ENCODE measurements around the gene RPS27L.

Gene RPS27L

DNA sequence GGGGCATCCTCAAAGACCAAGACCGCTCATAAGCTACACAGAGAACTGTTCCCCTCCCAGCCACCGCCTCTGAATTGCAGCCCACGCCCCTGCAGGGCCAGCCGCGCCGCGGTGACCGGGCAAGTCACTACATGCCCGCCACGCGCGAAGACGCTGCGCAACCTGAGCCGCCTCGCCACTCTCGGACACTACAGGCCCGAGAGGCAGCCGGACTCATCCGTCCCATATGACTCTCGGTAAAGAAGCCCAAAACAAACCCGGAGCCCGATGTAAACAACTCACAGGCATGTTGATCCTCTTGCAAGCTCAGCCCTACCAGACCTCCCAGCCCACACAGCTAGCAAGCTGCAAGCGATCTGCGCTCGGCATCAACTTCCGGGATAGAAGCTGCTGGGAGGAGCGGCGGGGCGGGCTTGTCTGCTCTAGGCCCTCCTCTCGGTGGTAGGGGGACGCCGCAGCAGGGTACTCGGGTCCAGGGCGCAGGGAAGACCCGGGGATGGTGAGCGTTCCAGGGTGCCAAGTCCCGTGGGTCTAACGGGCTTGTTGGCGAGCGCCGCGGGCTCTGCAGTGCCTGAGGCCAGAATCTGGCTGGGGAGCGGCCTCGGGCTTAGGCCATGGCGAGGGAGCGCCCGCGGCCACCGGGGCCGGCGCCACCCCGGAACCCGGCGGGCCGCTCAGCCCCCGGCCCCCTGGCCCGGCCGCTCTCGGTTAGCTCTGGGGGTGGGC lies at the start of gene RPS27L:
Gene RPS27L, minus strand, starts transcription at position 360 of the 726 bp plus-strand sequence. Its CDS starts 72 bp downstream, at position 288.
- DNase-seq = peak; percentile 46 to 62

DNA sequence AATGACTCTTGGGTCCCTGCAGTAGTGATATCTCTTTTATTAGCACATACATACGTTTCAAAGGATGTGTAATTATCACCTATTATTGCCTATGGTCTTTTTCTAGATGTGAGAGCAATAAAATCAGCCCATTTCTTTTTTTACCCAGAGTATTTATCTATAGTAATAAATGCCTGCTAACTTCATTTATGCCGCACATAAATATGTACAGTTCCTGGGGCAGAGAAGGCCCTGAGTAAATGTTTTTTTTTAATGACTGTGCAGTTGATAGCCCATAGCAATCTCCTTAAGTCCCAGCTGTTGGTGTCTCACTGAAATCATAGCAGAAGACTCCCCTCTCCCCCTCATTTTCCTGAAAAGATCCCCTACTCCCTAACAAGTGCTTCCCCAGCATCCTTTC lies 48.8 kb upstream of the RPS27L start:
- DNase-seq = no peak

DNA sequence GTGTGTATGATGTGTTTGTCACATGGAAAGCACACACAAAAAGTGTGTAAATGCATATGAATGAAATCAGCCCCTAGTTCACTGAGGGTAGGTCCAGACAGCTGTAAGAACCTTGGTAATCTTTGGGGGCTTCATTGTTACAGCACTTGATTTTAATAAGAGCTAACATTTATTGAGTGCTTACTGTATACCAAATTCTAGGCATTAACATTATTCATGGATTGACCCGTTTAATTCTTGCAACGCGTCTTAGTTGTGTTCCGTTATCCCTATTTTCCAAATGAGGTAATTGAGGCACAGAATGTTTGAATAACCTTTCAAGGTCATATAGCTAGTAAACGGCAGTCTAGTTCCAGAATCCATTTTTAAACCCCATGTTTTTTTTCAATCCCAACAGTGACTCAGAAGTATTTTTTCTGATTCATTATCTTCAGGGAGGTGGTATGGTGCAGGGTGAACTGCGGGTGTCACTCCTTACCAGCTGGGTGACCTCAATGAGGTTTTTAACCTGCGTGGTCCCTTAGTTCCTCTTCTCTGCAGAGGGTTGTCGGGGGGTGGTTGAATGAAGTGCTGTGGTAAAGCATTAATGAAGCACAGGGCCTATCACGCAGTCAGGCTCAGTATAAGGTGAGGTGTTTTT lies 46.3 kb upstream of the RPS27L start:
- no peak for DNase-seq

- no peak for DNase-seq
Measured at GRCh38 chr15:63202861-63203260, 45.6 kb upstream of the RPS27L start.

- DNase-seq = no peak
Measured at GRCh38 chr15:63200464-63201249, 43.4 kb upstream of the RPS27L start.

- no peak for DNase-seq
Measured at GRCh38 chr15:63198371-63199250, 41.3 kb upstream of the RPS27L start.

GRCh38 chr15:63197626-63198025 lies 40.3 kb upstream of the RPS27L start:
- DNase-seq = no peak

DNA sequence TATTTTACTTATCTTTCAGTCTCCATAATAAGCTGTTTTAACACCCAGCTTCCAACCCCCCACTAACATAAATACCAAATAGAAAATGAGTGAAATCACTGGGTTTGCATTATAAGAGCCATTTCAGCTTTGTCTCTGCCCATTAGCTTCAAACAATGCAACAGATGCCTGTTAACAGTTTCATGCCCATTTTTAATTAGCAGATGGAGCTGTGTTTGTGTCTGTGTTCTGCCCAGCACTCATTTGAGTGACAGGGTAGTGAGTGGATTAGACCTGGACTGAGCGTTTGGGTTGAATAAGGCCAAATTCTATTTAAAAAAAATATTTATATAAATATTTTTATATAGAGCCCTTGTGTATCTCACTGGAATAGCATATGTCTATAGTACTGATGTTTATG lies 39.6 kb upstream of the RPS27L start:
- no peak for DNase-seq

GRCh38 chr15:63195569-63196015 lies 38.3 kb upstream of the RPS27L start:
- DNase-seq = no peak

DNA sequence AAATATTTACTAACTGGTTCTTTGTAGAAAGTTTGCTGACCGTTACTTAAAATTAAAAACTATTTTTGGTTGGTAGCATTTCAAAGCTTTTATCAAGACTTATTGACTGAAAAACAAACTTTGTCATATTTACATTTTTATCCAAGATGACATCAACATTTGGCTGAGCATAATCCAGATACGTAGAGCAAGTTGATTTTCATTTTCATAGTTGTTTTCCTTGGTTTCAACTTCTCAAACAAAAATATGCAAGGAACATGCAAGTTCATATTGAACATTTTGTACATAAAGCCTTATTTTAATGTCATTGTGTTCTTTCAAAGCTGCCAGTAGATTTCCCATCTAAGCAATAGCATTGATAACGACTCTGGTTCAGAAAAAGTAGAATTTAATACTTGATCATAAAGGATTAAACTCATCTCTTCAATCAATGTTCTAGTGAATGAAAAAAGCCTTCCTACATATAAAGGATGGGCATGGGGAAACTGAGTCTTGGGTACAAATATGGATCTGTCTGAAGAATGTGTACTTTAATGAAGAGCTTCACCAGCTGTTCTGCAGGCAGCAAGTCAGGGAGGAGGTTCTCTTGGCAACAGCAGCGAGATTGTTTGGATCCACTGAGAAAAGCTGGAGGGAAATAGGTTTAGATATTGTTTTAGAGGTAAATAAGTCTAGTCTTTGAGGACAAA lies 37.7 kb upstream of the RPS27L start:
- DNase-seq = no peak

GRCh38 chr15:63194302-63194701 lies 37.0 kb upstream of the RPS27L start:
- no peak for DNase-seq

DNA sequence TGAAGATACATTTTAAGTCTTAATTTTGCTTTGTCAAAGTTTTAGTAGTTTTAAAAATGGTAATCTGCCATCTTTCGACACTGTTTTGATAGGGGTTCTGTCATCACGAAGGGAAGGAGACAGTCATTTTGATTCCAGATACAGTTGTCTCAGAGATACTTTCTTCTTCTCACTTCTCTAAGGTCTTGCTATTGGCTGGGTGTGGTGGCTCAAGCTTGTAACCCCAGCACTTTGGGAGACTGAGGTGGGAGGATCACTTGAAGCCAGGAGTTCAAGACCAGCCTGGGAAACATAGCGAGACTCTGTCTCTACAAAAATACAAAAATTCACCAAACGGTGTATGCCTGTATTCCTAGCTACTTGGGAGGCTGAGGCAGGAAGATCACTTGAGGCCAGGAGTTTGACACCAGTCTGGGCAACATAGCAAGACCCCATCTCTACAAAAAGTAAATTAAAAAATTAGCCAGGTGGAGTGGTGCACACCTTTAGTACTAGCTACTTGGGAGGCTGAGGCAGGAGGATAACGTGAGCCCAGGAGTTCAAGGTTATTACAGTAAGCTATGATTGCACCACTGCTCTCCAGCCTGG lies 35.4 kb upstream of the RPS27L start:
- no peak for DNase-seq

GRCh38 chr15:63191895-63192618 lies 34.8 kb upstream of the RPS27L start:
- no peak for DNase-seq

DNA sequence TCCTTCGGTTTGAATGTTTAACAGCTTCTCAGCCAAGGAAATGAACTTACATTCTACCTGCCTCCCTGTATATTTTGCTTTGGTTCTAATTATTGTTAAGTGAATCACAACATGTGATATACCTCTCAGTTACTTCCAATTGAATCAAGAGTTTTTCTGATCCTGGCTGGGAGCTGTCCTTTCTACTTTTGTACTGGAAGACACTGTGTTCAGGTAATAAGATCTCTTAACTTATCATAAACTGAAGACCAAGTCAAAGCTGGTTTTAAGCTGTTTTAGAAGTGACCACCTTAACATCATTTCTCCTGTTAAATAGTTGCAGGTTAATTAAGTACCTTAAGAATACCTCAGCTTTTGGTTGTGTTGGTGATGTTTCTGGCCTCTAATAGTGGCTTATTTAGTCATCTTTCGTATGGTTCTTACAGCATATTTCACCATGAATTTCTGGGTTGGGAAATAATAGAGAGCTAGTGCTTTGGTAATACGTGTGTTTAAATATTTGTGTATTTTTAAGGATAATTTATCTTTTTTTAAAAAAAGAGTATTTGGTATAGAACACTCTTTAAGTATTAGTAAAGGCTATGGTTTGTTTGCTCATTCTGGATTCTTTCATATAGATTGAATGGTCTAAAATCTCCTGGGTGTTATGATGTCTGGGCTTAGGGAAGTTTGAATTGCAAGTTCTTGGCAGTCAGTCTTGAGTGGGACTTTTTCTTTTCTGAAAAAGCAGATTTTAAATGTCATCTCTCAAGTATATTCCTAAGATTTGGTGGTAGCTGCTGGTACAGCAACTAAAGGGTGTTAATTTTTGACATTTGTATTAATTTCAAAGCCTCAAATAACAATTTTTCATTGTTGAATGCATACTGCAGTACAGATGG lies 33.7 kb upstream of the RPS27L start:
- no peak for DNase-seq

- no peak for DNase-seq
Measured at GRCh38 chr15:63189941-63190768, 32.9 kb upstream of the RPS27L start.

DNA sequence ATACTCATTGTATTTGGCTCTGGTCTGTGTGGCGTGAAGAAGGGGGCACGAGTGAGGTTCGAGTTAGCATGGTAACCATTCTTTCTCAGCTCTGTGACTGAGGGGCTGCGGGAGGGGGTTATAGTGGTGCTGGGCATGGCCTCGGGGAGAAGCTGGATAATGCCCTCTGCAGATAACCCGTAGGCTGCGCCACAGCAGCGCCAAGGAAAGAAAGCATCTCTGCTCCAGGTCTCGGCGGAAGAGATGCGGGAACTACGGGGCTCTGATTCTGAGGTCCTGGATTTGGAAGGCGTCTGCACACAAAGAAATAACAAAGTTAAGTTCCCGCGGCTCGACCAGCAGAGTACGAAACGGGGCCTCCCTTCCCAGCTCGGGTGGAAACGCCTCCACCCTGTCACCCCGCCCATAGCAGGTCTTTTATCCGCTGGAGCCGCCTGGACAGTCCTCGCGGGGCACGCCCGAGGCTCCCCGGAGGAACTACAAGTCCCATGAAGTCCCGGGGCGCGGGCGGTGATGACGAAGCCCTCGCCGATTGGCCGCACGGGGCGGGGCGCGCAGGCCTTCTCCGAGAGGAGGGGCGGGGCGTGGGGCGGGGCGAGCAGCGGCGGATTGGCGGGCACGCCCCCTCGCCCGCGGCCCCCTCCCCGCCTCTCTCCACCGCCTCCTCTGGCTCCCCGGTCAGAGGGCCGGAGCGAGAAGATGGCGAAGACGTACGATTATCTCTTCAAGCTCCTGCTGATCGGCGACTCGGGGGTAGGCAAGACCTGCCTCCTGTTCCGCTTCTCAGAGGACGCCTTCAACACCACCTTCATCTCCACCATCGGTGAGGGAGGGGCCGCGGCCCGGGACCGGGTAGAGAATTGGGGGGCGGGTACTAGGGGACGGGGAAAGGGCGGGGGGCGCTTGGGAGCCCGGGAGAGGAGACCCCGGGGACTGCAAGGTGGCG lies 31.9 kb upstream of the RPS27L start, which contains the start of gene RAB8B:
Gene RAB8B, plus strand, starts transcription at position 681 of the 946 bp plus-strand sequence. Its CDS starts 19 bp downstream, at position 700.
- DNase-seq = peak; percentile 49 to 85

- no peak for DNase-seq
Measured at GRCh38 chr15:63188247-63188925, 31.1 kb upstream of the RPS27L start.
